Cardiac fibroblast (primary cell): ENCODE measurements around the gene SHB.

Source experiments
- DNase-seq, 2 donors: peaks; one replicate each; pipeline versions ENCODE4 v3.0.0 to v3.0.0-alpha.2; 2010; ENCODE audit warnings: low read depth in 2 of 2
- H3K4me3 ChIP-seq, 2 donors: replicated peaks in 1 of 2; 1 replicate in 1 of 2; 2 replicates in 1 of 2; pipeline ENCODE4 v1.5.1; 2011; ENCODE audit warnings: low read depth in 2 of 2, low read length in 2 of 2, mild to moderate bottlenecking in 2 of 2, moderate library complexity in 1 of 2
- TF ChIP-seq, protein P1 (sequence below): IDR thresholded peaks from one replicate; pipeline ENCODE4 v1.5.1; 2011; ENCODE audit warnings: low read depth, mild to moderate bottlenecking, low read length, inconsistent platforms

Gene SHB

DNA sequence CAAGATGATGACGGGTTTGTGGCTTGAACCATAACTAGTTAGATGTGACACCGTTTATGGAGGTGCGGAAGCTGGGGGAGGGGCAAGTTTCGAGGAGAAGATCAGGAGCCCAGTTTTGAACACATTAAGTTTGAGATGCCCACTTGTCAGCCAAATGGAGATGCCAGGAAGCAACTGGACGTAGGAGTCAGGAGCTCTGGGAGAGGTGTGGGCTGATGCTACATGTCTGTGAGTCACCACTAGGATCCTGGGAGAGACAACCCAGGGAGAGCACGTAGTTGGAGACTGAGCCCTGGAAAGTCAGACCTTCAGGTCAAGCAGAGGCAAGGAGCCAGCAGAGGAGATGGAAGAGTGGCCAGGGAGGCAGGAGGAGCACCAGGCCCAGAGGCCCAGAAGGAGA is 116.3 kb downstream of the SHB start:
- DNase-seq: peak; percentile 62 to 74

DNA sequence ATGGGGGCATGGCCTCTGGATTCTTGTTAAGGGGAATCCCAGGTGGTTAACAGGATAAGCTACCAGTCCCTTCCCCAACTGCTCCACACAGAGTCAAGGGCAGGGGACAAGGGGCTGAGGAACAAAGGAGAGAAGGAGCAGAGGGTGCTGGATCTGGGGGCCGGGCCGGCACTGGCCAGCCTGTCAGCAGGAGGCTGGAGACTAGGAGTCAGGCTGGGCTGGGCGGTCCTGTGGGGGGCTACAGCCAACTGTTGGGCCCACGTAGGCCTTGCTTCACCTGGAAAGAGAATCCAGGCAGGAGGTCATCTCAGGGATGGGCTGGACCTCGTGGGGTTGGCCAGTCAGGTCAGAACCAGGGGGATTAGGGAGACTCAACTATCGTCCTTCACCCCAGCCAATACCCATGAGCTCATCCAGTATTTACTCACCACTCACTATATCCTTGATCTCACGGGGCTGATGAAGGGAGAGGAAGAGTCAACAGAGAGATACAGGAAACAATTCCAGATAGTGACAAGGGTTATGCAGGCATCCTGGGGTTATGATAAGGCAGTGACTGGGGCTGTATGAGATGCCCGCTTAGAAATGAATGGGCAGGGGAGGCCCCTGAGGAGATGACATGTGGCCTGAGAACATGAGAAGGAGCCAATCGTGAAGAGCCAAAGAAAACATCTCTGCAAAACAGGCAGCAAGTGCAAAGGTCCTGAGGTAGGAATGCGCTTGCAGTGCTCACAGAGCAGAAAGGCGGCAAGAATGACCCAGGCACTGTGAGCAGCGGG is 117.2 kb downstream of the SHB start:
- no peak overlapping the region for H3K4me3 ChIP-seq
- TF ChIP-seq, protein P1, sequence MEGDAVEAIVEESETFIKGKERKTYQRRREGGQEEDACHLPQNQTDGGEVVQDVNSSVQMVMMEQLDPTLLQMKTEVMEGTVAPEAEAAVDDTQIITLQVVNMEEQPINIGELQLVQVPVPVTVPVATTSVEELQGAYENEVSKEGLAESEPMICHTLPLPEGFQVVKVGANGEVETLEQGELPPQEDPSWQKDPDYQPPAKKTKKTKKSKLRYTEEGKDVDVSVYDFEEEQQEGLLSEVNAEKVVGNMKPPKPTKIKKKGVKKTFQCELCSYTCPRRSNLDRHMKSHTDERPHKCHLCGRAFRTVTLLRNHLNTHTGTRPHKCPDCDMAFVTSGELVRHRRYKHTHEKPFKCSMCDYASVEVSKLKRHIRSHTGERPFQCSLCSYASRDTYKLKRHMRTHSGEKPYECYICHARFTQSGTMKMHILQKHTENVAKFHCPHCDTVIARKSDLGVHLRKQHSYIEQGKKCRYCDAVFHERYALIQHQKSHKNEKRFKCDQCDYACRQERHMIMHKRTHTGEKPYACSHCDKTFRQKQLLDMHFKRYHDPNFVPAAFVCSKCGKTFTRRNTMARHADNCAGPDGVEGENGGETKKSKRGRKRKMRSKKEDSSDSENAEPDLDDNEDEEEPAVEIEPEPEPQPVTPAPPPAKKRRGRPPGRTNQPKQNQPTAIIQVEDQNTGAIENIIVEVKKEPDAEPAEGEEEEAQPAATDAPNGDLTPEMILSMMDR: no peak
- peak in 1 of 2 donors; percentile 46 for DNase-seq

More for the DNA sequence above, 116.3 kb downstream of the SHB start:
- H3K4me3 ChIP-seq: no peak overlapping the region
- TF ChIP-seq, protein P1: no peak

DNA sequence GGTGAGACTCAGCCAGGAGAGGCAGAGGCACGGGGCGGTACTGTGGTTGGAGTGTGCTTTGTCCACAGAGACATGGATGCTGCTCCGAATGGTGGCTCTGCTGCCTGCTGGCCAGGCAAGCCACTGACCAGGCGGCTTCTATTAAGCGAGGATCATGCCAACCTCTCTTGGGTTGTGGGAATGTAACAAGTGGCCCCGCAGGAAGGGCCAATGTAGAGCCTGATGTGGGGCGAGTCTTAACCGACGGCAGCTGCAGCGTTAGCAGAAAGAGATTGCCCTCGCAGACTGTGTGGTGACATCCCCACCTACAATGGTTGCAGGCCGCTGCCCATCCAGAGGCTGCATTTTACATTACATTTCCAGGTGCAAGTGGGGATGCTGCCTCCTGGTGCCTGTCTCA is 118.5 kb downstream of the SHB start:
- TF ChIP-seq, protein P1: no peak
- no peak for DNase-seq
- H3K4me3 ChIP-seq: no peak overlapping the region

DNA sequence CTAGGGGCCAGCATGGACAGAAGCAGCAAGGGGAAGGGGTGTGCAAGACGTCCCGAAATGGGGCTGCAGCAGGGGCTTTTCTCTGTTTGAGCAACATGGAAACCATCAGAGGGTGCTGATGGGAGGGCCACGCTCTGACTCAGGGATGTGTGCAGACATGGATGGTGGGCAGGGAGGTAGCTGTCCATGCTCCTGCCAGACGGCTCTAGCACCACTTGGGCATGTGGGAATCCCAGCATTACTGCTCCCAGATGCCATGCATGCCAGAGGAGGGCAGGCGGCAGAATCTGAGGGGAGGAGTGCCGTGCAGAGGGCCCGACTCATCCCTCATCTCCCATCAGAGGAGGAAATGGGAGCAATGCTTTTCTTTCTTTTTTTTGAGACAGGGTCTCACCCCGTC is 119.5 kb downstream of the SHB start:
- no peak overlapping the region for H3K4me3 ChIP-seq
- no peak for DNase-seq
- TF ChIP-seq, protein P1: no peak

DNA sequence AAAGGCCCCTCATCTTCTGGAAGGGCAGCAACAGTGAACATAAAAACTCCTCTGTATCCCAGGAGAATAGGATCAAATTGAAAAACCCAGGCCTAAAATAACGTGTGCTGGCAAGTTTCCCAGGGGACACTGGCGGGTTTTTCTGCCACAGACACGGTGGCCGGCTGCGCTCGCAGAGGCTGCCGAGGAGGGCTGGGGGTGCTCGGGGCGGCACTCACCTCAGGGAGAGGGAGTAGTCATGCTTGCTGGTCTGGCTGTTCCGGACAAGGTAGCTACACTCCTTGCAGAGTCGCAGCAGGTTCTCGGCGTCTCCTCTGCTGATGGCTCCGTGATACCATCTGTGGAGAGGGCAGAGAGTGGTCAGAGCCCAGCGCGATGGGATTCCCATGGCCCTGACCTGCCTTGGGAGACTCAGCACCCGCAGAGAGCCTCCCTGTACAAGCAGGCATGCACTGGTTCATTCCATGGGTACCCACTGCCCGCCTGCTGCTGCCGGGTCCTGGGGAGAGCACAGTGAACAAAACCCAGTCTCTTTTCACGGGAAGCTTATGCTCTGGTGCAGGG is 120.5 kb downstream of the SHB start:
- H3K4me3 ChIP-seq: no peak overlapping the region
- DNase-seq: no peak
- TF ChIP-seq, protein P1: no peak

DNA sequence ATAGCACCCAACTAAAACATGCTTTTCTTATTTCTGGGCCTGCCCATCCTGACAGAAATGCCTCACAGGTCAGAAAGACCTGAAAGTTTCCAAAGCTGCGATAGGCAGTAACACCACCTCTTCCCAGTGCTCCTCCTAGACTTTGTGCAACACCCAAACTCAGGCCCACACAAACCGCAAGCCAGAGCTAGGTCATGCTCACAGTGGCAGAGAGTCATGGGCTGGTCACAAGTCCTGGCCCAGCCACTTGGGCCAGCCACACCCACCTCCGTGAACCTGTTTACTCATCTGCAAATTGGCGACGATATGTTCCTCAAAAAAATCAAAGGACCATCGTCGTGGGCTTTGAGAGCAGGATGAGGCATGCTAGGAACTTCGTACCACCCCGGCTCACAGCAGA is 121.0 kb downstream of the SHB start:
- DNase-seq: no peak
- H3K4me3 ChIP-seq: no peak overlapping the region
- TF ChIP-seq, protein P1: no peak
